NK-92 (cell line): ENCODE data around the gene SHC2.
"Not testable (repeated sequence)": the region's sequence is repeated elsewhere in the genome, so short reads cannot be mapped to it uniquely, and the experiment has no call there.

Experiments used
- DNase-seq: peaks from one replicate; lab custom pipeline; 2025; ENCODE audit not compliant: unreplicated experiment; lab: John Stamatoyannopoulos, UW

The SHC2 gene

GRCh38 chr19:427675-428074 lies 33.2 kb downstream of the SHC2 start:
- DNase-seq, result not testable (repeated sequence)

GRCh38 chr19:426725-427445 lies 33.9 kb downstream of the SHC2 start:
- DNase-seq, result no peak

- no peak for DNase-seq
Measured at GRCh38 chr19:425056-425455, 35.8 kb downstream of the SHC2 start.

- DNase-seq, result no peak
Measured at GRCh38 chr19:424546-424945, 36.3 kb downstream of the SHC2 start.

GRCh38 chr19:423691-424466 lies 37.0 kb downstream of the SHC2 start:
- DNase-seq, result no peak

GRCh38 chr19:422917-423226 lies 38.0 kb downstream of the SHC2 start:
- not testable (repeated sequence) for DNase-seq

GRCh38 chr19:422213-422916 lies 38.5 kb downstream of the SHC2 start:
- no peak for DNase-seq

GRCh38 chr19:419721-420515 lies 40.9 kb downstream of the SHC2 start:
- DNase-seq, result no peak

- no peak for DNase-seq
Measured at GRCh38 chr19:418761-419671, 41.8 kb downstream of the SHC2 start.

GRCh38 chr19:416416-416815 lies 44.4 kb downstream of the SHC2 start:
- no peak for DNase-seq

- DNase-seq, result no peak
Measured at GRCh38 chr19:415292-415691, 45.5 kb downstream of the SHC2 start.

- DNase-seq, result no peak
Measured at GRCh38 chr19:413756-414420, 46.9 kb downstream of the SHC2 start.

GRCh38 chr19:412356-413355 lies 48.2 kb downstream of the SHC2 start:
- no peak for DNase-seq

GRCh38 chr19:411723-412355 lies 49.0 kb downstream of the SHC2 start:
- DNase-seq, result no peak

GRCh38 chr19:411121-411722 lies 49.6 kb downstream of the SHC2 start:
- not testable (repeated sequence) for DNase-seq

- DNase-seq, result no peak
Measured at GRCh38 chr19:410243-410781, 50.5 kb downstream of the SHC2 start.

- DNase-seq, result no peak
Measured at GRCh38 chr19:409516-410242, 51.2 kb downstream of the SHC2 start.
